ENCODE data around the gene PLA2G2C. TPM values are rescaled to one million over a fixed set of nuclear protein-coding genes. Genes with fewer than 3 reads are reported as not detected.

PLA2G2C gene
- total and polyA plus RNA-seq, 2 of the 13 experiments (the other 11 are each of a cell fraction or from before 2014, with no cell fraction given): not detected

GRCh38 chr1:20207546-20207945, 21.2 kb upstream of the PLA2G2C start:
- ChIA-PET POLR2A (no interaction called here), CTCF (ENCODE audit: low intra/inter-chr PET ratio, low total read pairs) (no interaction called here)
- Histone ChIP-seq H3K27ac (ENCODE audit: extremely low read length, insufficient read depth, low read length) (no peak overlapping the region), H3K4me1 (ENCODE audit: insufficient read depth, low read length) (no peaks in the 10 kb centered on the region), H3K9me3 (ENCODE audit: low read length) (no peaks in the 10 kb centered on the region), H3K4me2 (ENCODE audit: low read depth, low read length) (no peak overlapping the region), H3K4me3 (replicated peaks in 1 of 3; ENCODE audit: insufficient read depth in 1 of 3, low read depth in 2 of 3, low read length in 3 of 3) (no peak overlapping the region), H3K79me2 (ENCODE audit: insufficient read depth, low read length) (no peaks in the 10 kb centered on the region), H2AFZ (ENCODE audit: low read length) (no peak overlapping the region), H3K36me3 (replicated peaks in 1 of 2; ENCODE audit: control insufficient read depth in 1 of 2, insufficient read depth in 2 of 2, low read length in 2 of 2) (no peaks in the 10 kb centered on the region), H4K20me1 (ENCODE audit: insufficient read depth, low read length) (no peaks in the 10 kb centered on the region), H3K27me3 (ENCODE audit: control insufficient read depth in 1 of 2, insufficient read depth in 2 of 2, low read length in 2 of 2) (peaks cover 0 to 37% of the 10 kb centered on the region in 2 experiments; a peak in 3 of 5 replicates), H3K9ac (ENCODE audit: insufficient read depth, low read depth, low read length) (no peak overlapping the region)
- BruUV-seq (replicated peaks): no TSS peak
- 14% methylated on average over 4 of the region's 4 CpGs for WGBS (ENCODE audit: low lambda C conversion rate)
- intact Hi-C loops (cut with micrococcal nuclease; ENCODE audit: unreplicated experiment): no loop called here
- TF ChIP-seq ARNT2 (CRISPR knock-in tag; IDR thresholded peaks at IDR 0.05; ENCODE audit: low read depth): no peak
- TF ChIP-seq BCL3 (CRISPR knock-in tag; IDR thresholded peaks at IDR 0.05): no peak
- TF ChIP-seq ZBTB40 (IDR thresholded peaks at IDR 0.05): peak; percentile 24; the same call in 1 of the 2 replicates
- no peak for TF ChIP-seq ZBTB40 (CRISPR knock-in tag; IDR thresholded peaks at IDR 0.05)
- TF ChIP-seq ZNF383 (CRISPR knock-in tag; IDR thresholded peaks at IDR 0.05; ENCODE audit: borderline replicate concordance): no peak
- ATAC-seq: no peak
- in situ Hi-C loops (cut with HindIII; ENCODE audit: extremely low pct_ligation_motif_present, low pct_unique_long_range_greater_than_20kb): no loop called here
- no peak for DNase-seq (ENCODE audit: low spot score)
- FAIRE-seq: no peak

Data from HepG2 (cell line).